Naive thymus-derived CD4-positive, alpha-beta T cell (primary cell): ENCODE results near the gene EHMT1. TPM values are rescaled to one million over a fixed set of nuclear protein-coding genes. Genes with fewer than 3 reads are reported as not detected.
A peak's percentile ranks its signal among the peaks of the same experiment; 100 is the strongest.

Source experiments
- ATAC-seq: fragments of 150-1000 bp; cut with Tn5 transposase; 2 replicates; pipeline ENCODE4 v1.10.0; 2021; ENCODE audit warnings: mild to moderate bottlenecking, moderate library complexity
- CTCF ChIA-PET: fragments of 350-600 bp; sonication (Branson Sonifier 250); formaldehyde crosslinking; loops from one replicate; lab custom pipeline; 2021; ENCODE audit warnings: antibody characterized with exemption; lab: Charles Lee
- POLR2A ChIA-PET: fragments of 350-600 bp; sonication (Branson Sonifier 250); formaldehyde crosslinking; loops from one replicate; lab custom pipeline; 2021; ENCODE audit warnings: antibody characterized with exemption, inconsistent platforms; lab: Charles Lee
- DNase-seq, 9 donors: peaks; one replicate each; pipeline versions ENCODE4 v3.0.0 to v3.0.0-alpha.2; 2020 to 2022; ENCODE audit warnings: mixed read lengths in 1 of 9
- H3K27ac ChIP-seq: one replicate; pipeline ENCODE4 v1.7.0; 2013; ENCODE audit warnings: mild to moderate bottlenecking, low read depth, low read length, moderate library complexity
- H3K27me3 ChIP-seq, 2 donors: one replicate each; pipeline ENCODE4 v1.7.0; 2013; ENCODE audit warnings: low read length in 2 of 2, mild to moderate bottlenecking in 2 of 2, moderate library complexity in 2 of 2; ENCODE audit not compliant: control insufficient read depth in 2 of 2, insufficient read depth in 2 of 2
- H3K36me3 ChIP-seq, 3 experiments: 1 replicate in 2 of 3; 2 replicates in 1 of 3; pipeline ENCODE4 v1.7.0; 2013; ENCODE audit warnings: low read length in 3 of 3, mild to moderate bottlenecking in 3 of 3, moderate library complexity in 1 of 3; ENCODE audit not compliant: insufficient read depth in 3 of 3, control insufficient read depth in 2 of 3
- H3K4me1 ChIP-seq, 2 donors: one replicate each; pipeline ENCODE4 v1.7.0; 2013; ENCODE audit warnings: low read length in 2 of 2, mild to moderate bottlenecking in 2 of 2, moderate library complexity in 1 of 2; ENCODE audit not compliant: control insufficient read depth in 2 of 2, insufficient read depth in 2 of 2
- H3K4me3 ChIP-seq: 2 replicates; pipeline ENCODE4 v1.7.0; 2013; ENCODE audit warnings: mild to moderate bottlenecking, low read length
- H3K9me3 ChIP-seq, 3 experiments: 1 replicate in 2 of 3; 2 replicates in 1 of 3; pipeline ENCODE4 v1.7.0; 2013; ENCODE audit warnings: low read length in 3 of 3; ENCODE audit not compliant: control insufficient read depth in 2 of 3
- H3K27ac Mint-ChIP-seq, 9 donors: one replicate each; pipeline ENCODE4 v1.8.0; 2020 to 2022; ENCODE audit warnings: mixed read lengths in 9 of 9, mild to moderate bottlenecking in 8 of 9, moderate library complexity in 5 of 9, inconsistent platforms in 2 of 9
- H3K27me3 Mint-ChIP-seq, 5 donors: one replicate each; pipeline ENCODE4 v1.8.0; 2021 to 2022; ENCODE audit warnings: mixed read lengths in 5 of 5, mild to moderate bottlenecking in 1 of 5
- H3K36me3 Mint-ChIP-seq, 5 donors: one replicate each; pipeline ENCODE4 v1.8.0; 2020 to 2022; ENCODE audit warnings: mixed read lengths in 5 of 5, mild to moderate bottlenecking in 3 of 5, inconsistent platforms in 1 of 5
- H3K4me1 Mint-ChIP-seq, 7 donors: one replicate each; pipeline ENCODE4 v1.8.0; 2020 to 2022; ENCODE audit warnings: mixed read lengths in 7 of 7, mild to moderate bottlenecking in 3 of 7, inconsistent platforms in 1 of 7
- H3K4me3 Mint-ChIP-seq, 10 donors: one replicate each; pipeline ENCODE4 v1.8.0; 2020 to 2022; ENCODE audit warnings: mild to moderate bottlenecking in 10 of 10, mixed read lengths in 10 of 10, moderate library complexity in 6 of 10, inconsistent platforms in 2 of 10
- H3K9me3 Mint-ChIP-seq, 11 donors: one replicate each; pipeline ENCODE4 v1.8.0; 2020 to 2022; ENCODE audit warnings: mixed read lengths in 11 of 11, mild to moderate bottlenecking in 4 of 11, inconsistent platforms in 1 of 11, moderate library complexity in 1 of 11
- intact Hi-C, 2 donors: fragments of 100-400 bp; cut with micrococcal nuclease; formaldehyde crosslinking; loops; one replicate each; pipeline ENCODE4 v1.15.1; 2023
- polyA plus RNA-seq, 2 donors: library from polyadenylated mRNA; unstranded; fragments of 300-500 nt; fragmentation: Illumina TruSeq; gene quantifications; one replicate each; pipeline ENCODE4 v1.2.3, GENCODE V29; 2021
- total RNA-seq, 6 experiments: library from RNA in 5 of 6; stranded (reverse) in 5 of 6; gene quantifications; 1 replicate in 5 of 6; 2 replicates in 1 of 6; pipeline ENCODE4 v1.2.3 and lab custom pipeline; 2021 to 2026

EHMT1 gene
- total and polyA plus RNA-seq, 7 experiments from 2014 or later = 24.7 to 132 (median 112) TPM

DNA sequence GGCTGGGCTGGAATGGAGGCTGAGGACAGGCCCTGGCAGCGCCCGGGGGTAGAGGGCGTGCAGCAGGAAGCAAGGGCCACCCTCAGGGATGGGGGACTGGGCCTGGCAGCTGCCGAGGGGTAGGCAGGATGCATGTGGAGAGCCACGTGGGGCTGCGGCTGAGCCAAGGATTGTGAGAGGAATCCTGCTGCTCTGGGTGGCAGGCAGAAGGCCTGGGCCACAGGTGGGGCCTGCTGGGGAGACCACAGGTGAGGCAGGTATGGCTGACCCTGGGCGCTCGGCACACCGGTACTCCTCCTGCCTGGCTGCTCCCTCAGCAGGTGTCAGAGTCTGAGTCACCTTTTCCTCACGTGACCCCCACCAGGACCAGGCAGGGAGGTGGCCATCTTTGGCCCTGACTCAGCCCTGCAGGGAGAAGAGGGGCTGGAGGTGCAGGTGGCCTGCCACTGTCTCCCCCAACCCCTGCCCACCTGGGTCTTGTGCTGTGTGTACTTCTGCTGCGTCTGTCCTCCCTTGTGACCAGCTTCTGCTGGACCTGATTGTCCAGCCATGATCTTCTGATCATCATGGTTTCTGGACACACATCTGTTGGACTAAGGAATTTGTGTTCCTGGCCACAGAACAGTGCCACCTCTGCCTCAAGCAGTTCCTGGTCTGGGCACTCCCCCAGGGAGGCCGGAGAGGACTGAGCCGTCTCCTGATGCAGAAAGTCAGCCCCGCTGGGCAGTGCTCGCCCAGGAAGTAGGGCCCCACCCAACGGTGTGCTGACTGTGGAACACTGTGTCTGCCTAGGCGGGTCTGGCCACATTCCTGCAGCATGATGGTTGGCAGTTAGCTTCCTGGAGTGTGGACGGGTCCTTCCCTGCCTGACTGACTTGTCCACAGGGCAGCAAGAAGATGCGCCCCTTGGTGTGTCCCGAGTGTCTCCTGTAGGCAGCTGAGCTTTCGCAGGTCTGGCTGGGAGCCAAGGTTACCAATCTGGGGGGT, 6.9 kb upstream of the EHMT1 start:
- Mint-ChIP-seq H3K9me3 (no peaks in the 10 kb centered on the region), H3K27me3 (no peaks in the 10 kb centered on the region), H3K27ac (peak overlapping the region; percentile 19 to 87 (median 76)), H3K4me3 (peak overlapping the region in 9 of 10 donors; percentile 14 to 70 (median 46)), H3K36me3 (peaks cover 0 to 4% (median 0%) of the 10 kb centered on the region in 5 donors), H3K4me1 (peaks cover 6 to 34% (median 27%) of the 10 kb centered on the region in 7 donors)
- peak; percentile 13 for ATAC-seq
- Histone ChIP-seq H3K27ac (no peak overlapping the region), H3K27me3 (no peaks in the 10 kb centered on the region), H3K4me3 (no peak overlapping the region), H3K36me3 (peaks cover 0 to 39% (median 4%) of the 10 kb centered on the region in 3 experiments), H3K4me1 (peaks cover 7 to 18% of the 10 kb centered on the region in 2 donors), H3K9me3 (no peaks in the 10 kb centered on the region)
- intact Hi-C loops = no loop called here
- CTCF ChIA-PET = no interaction called here
- POLR2A ChIA-PET = no interaction called here
- DNase-seq = no peak

- Mint-ChIP-seq H3K27me3 (no peaks in the 10 kb centered on the region), H3K36me3 (peaks cover 0 to 5% (median 3%) of the 10 kb centered on the region in 5 donors), H3K9me3 (no peaks in the 10 kb centered on the region), H3K4me1 (peaks cover 12 to 32% (median 27%) of the 10 kb centered on the region in 7 donors), H3K4me3 (no peak overlapping the region), H3K27ac (peak overlapping the region in 3 of 9 donors; percentile 21 to 78 (median 76))
- Histone ChIP-seq H3K27me3 (no peaks in the 10 kb centered on the region), H3K4me3 (no peak overlapping the region), H3K36me3 (peaks cover 0 to 41% (median 4%) of the 10 kb centered on the region in 3 experiments), H3K9me3 (no peaks in the 10 kb centered on the region), H3K27ac (no peak overlapping the region), H3K4me1 (peaks cover 10 to 19% of the 10 kb centered on the region in 2 donors)
- no peak for DNase-seq
- ChIA-PET CTCF (no interaction called here), POLR2A (interaction anchor here (1.0 kb wide), 1 partner anchor 17 kb away, joined by 3 read pairs; no protein-coding TSS in a partner anchor)
- ATAC-seq = no peak
- intact Hi-C loops = no loop called here
Observed at GRCh38 chr9:137612741-137613142, 6.1 kb upstream of the EHMT1 start.

DNA sequence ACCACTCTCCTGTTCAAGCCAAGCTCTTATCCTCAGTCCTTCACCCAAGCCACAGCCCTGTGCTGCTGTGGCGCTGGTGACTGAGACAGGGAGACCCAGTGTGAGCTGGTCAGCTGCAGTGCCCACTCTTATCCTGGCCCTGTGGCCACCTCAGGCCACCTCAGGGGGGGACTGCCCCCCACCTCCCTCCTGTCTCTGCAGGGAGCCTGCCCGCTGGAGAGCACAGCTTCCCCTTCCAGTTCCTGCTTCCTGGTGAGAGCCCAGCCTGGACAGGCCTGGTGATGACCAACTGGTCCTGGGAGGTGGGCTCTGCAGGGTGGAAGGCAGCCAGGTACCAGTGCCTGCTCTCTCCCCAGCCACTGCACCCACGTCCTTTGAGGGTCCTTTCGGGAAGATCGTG, 5.5 kb upstream of the EHMT1 start:
- POLR2A ChIA-PET = interaction anchor here (1.0 kb wide), 1 partner anchor 17 kb away, joined by 3 read pairs; no protein-coding TSS in a partner anchor
- Histone ChIP-seq H3K27me3 (no peaks in the 10 kb centered on the region), H3K4me3 (no peak overlapping the region), H3K4me1 (peaks cover 14 to 22% of the 10 kb centered on the region in 2 donors), H3K36me3 (peaks cover 0 to 42% (median 4%) of the 10 kb centered on the region in 3 experiments), H3K27ac (no peak overlapping the region), H3K9me3 (no peaks in the 10 kb centered on the region)
- H3K27ac Mint-ChIP-seq = peak overlapping the region in 3 of 9 donors; percentile 21 to 78 (median 76)
- DNase-seq = no peak
- no peaks in the 10 kb centered on the region for H3K9me3 Mint-ChIP-seq
- intact Hi-C loops = no loop called here
- CTCF ChIA-PET = no interaction called here
- H3K4me3 Mint-ChIP-seq = no peak overlapping the region
- ATAC-seq = no peak
- no peaks in the 10 kb centered on the region for H3K27me3 Mint-ChIP-seq
- peaks cover 12 to 33% (median 27%) of the 10 kb centered on the region in 7 donors for H3K4me1 Mint-ChIP-seq
- peaks cover 0 to 5% (median 3%) of the 10 kb centered on the region in 5 donors for H3K36me3 Mint-ChIP-seq

DNA sequence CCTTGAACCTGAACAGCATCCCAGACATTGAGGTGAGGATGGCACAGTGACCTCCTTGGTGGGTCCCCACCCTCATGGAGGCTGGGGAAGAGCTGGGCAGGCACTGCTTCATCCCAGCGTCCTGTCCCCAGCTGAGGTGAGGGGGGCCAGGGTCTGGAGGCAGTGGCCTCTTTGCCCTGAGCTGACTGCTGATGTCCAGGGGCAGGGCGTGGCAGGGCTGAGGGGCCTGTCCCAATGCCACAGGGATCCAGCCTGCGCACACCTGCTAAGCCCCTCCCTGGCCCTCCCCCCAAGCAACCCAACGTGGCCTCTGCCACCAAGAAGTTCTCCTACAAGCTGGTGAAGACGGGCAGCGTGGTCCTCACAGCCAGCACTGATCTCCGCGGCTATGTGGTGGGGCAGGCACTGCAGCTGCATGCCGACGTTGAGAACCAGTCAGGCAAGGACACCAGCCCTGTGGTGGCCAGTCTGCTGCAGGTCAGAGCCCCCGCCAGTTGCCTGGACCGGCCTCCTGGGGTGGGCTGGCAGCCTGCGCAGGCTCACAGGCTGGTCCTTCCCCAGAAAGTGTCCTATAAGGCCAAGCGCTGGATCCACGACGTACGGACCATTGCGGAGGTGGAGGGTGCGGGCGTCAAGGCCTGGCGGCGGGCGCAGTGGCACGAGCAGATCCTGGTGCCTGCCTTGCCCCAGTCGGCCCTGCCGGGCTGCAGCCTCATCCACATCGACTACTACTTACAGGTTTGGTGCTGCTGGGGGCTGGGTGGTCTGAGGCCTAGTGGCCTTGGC, 4.9 kb upstream of the EHMT1 start:
- intact Hi-C loops = no loop called here
- Histone ChIP-seq H3K9me3 (no peaks in the 10 kb centered on the region), H3K4me1 (peaks cover 14 to 22% of the 10 kb centered on the region in 2 donors), H3K27ac (no peak overlapping the region), H3K4me3 (no peak overlapping the region), H3K27me3 (no peaks in the 10 kb centered on the region), H3K36me3 (peaks cover 0 to 44% (median 4%) of the 10 kb centered on the region in 3 experiments)
- ChIA-PET POLR2A (interaction anchor here (1.0 kb wide), 1 partner anchor 16 kb away, joined by 3 read pairs; no protein-coding TSS in a partner anchor), CTCF (no interaction called here)
- H3K9me3 Mint-ChIP-seq = no peaks in the 10 kb centered on the region
- H3K36me3 Mint-ChIP-seq = peaks cover 0 to 5% (median 3%) of the 10 kb centered on the region in 5 donors
- DNase-seq (no peak), ATAC-seq (no peak)
- H3K27ac Mint-ChIP-seq = peak overlapping the region in 1 of 9 donors; percentile 8
- H3K27me3 Mint-ChIP-seq = no peaks in the 10 kb centered on the region
- H3K4me1 Mint-ChIP-seq = peaks cover 12 to 31% (median 27%) of the 10 kb centered on the region in 7 donors
- no peak overlapping the region for H3K4me3 Mint-ChIP-seq

GRCh38 chr9:137614631-137615386, 4.0 kb upstream of the EHMT1 start:
- DNase-seq (no peak), ATAC-seq (no peak)
- ChIA-PET CTCF (no interaction called here), POLR2A (interaction anchor here (0.6 kb wide), 1 partner anchor 85 kb away, joined by 3 read pairs; no protein-coding TSS in a partner anchor)
- H3K4me3 ChIP-seq = no peak overlapping the region
- peaks cover 18 to 22% of the 10 kb centered on the region in 2 donors for H3K4me1 ChIP-seq
- H3K27ac Mint-ChIP-seq = peak overlapping the region in 1 of 9 donors; percentile 6
- peaks cover 0 to 44% (median 4%) of the 10 kb centered on the region in 3 experiments for H3K36me3 ChIP-seq
- no peaks in the 10 kb centered on the region for H3K9me3 ChIP-seq
- H3K4me3 Mint-ChIP-seq = no peak overlapping the region
- H3K36me3 Mint-ChIP-seq = peaks cover 0 to 7% (median 3%) of the 10 kb centered on the region in 5 donors
- intact Hi-C loops = no loop called here
- H3K27me3 Mint-ChIP-seq = no peaks in the 10 kb centered on the region
- H3K4me1 Mint-ChIP-seq = peaks cover 17 to 32% (median 29%) of the 10 kb centered on the region in 7 donors
- H3K9me3 Mint-ChIP-seq = no peaks in the 10 kb centered on the region
- H3K27me3 ChIP-seq = no peaks in the 10 kb centered on the region
- H3K27ac ChIP-seq = no peak overlapping the region
